Keratinocyte (primary cell): ENCODE data around the gene DPP8. TPM values are rescaled to one million over a fixed set of nuclear protein-coding genes. Genes with fewer than 3 reads are reported as not detected.

ENCODE experiments used
- DNase-seq: peaks from one replicate; pipeline ENCODE4 v3.0.0-alpha.2; 2011; ENCODE audit warnings: low read depth, missing footprints, low spot score
- FAIRE-seq: peaks from 2 replicates; lab custom pipeline; 2011; peaks lifted over from hg19 to GRCh38; lab: Jason Lieb, UNC
- H2AFZ ChIP-seq: 2 replicates; pipeline ENCODE4 v1.6.0; 2012; ENCODE audit warnings: low read length, control low read depth, inconsistent platforms; ENCODE audit not compliant: control insufficient read depth
- H3K27ac ChIP-seq: 2 replicates; pipeline ENCODE4 v1.5.1; 2011; ENCODE audit warnings: low read length; ENCODE audit not compliant: control insufficient read depth, insufficient read depth
- H3K27me3 ChIP-seq: 3 replicates; pipeline ENCODE4 v1.6.0; 2011; ENCODE audit warnings: low read length; ENCODE audit not compliant: control insufficient read depth, insufficient read depth; ENCODE audit errors: extremely low read depth
- H3K36me3 ChIP-seq, 2 experiments: 2 replicates in 1 of 2; 3 replicates in 1 of 2; pipeline ENCODE4 v1.5.1; 2011; ENCODE audit warnings: low read length in 2 of 2, mild to moderate bottlenecking in 1 of 2; ENCODE audit not compliant: control insufficient read depth in 2 of 2, insufficient read depth in 2 of 2; ENCODE audit errors: extremely low read depth in 1 of 2
- H3K4me1 ChIP-seq: 3 replicates; pipeline ENCODE4 v1.5.1; 2011; ENCODE audit warnings: low read length; ENCODE audit not compliant: control insufficient read depth, insufficient read depth; ENCODE audit errors: extremely low read depth
- H3K4me2 ChIP-seq: 3 replicates; pipeline ENCODE4 v1.6.0; 2011; ENCODE audit warnings: low read depth, low read length; ENCODE audit not compliant: control insufficient read depth, insufficient read depth; ENCODE audit errors: extremely low read depth
- H3K4me3 ChIP-seq, 3 experiments: fragments of 200-600 bp in 1 of 3; sonication (generic) in 1 of 3; 2 replicates in 2 of 3; 3 replicates in 1 of 3; pipeline ENCODE4 v1.5.1; 2011 to 2016; ENCODE audit warnings: low read length in 3 of 3, mild to moderate bottlenecking in 3 of 3, control low read depth in 2 of 3, inconsistent platforms in 1 of 3, low read depth in 1 of 3, mixed read lengths in 1 of 3, mixed run types in 1 of 3, moderate library complexity in 1 of 3; ENCODE audit not compliant: control insufficient read depth in 2 of 3, insufficient read depth in 2 of 3; ENCODE audit errors: extremely low read depth in 1 of 3
- H3K79me2 ChIP-seq: 2 replicates; pipeline ENCODE4 v1.6.0; 2012; ENCODE audit warnings: low read length; ENCODE audit not compliant: control insufficient read depth, insufficient read depth
- H3K9ac ChIP-seq: 3 replicates; pipeline ENCODE4 v1.6.0; 2011; ENCODE audit warnings: low read length; ENCODE audit not compliant: control insufficient read depth, insufficient read depth; ENCODE audit errors: extremely low read depth
- H3K9me1 ChIP-seq: 3 replicates; pipeline ENCODE4 v1.6.0; 2011; ENCODE audit warnings: low read length; ENCODE audit not compliant: control insufficient read depth, insufficient read depth; ENCODE audit errors: extremely low read depth
- H3K9me3 ChIP-seq: 2 replicates; pipeline ENCODE4 v1.5.1; 2012; ENCODE audit warnings: low read depth, low read length; ENCODE audit not compliant: control insufficient read depth
- H4K20me1 ChIP-seq: 3 replicates; pipeline ENCODE4 v1.6.0; 2011; ENCODE audit warnings: low read length; ENCODE audit not compliant: control insufficient read depth, insufficient read depth; ENCODE audit errors: extremely low read depth
- EZH2 ChIP-seq: IDR thresholded peaks from one replicate; pipeline ENCODE4 v1.6.1; 2012; ENCODE audit warnings: inconsistent platforms, mild to moderate bottlenecking, low read length, moderate library complexity
- dilution Hi-C: fragments of 300-500 bp; cut with MboI; formaldehyde crosslinking; loops from one replicate; pipeline ENCODE4 v1.7.0; 2020; ENCODE audit warnings: low sequenced_read_pairs; ENCODE audit not compliant: extremely low pct_ligation_motif_present
- polyA plus RNA-seq, 5 experiments: library from polyadenylated mRNA; depleted of rRNA in 3 of 5; stranded (reverse) in 3 of 5; stranded (forward) in 1 of 5; unstranded in 1 of 5; fragments of >200 nt; gene quantifications; 1 replicate in 1 of 5; 2 replicates in 3 of 5; 3 replicates in 1 of 5; pipeline versions ENCODE4 v1.2.1 to v1.2.3, GENCODE V29; 2011 to 2012; ENCODE audit warnings: missing spikeins in 2 of 5, low read depth in 1 of 5, low replicate concordance in 1 of 5
- TF ChIP-seq, protein P1 (sequence below), 3 experiments: IDR thresholded peaks in 1 of 3; conservative IDR thresholded peaks in 1 of 3; optimal IDR thresholded peaks in 1 of 3; 2 replicates in 2 of 3; 3 replicates in 1 of 3; pipeline versions ENCODE3 to v1.5.1; 2011; ENCODE audit warnings: low read length in 3 of 3, mild to moderate bottlenecking in 3 of 3, moderate library complexity in 2 of 3, control low read depth in 1 of 3, inconsistent platforms in 1 of 3; ENCODE audit not compliant: insufficient read depth in 2 of 3; ENCODE audit errors: extremely low read depth in 1 of 3

The DPP8 gene
- polyA plus RNA-seq, 1 donor (not counting 4 experiments of a cell fraction or from before 2014, with no cell fraction given) = 21.6 TPM

DNA sequence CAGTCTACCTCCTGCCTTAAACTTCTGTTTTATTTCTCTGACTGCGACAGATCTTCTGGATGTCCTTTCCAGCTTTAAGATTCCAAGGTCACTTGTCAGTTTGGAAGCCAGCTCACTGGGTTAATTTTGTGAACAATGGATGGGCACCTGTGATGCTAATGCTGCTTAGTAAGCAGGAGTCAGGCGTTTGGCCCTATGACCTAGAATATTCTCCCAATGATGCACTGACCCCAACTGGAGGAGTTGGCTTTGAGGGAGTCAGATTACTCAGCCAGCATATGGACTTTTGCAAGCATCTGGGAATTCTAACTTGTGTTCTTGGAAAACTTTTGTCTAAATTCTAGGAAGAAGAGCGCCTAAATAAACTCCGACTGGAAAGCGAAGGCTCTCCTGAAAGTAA lies 40.8 kb upstream of the DPP8 start:
- Histone ChIP-seq H3K4me3 (no peak overlapping the region), H3K27me3 (no peaks in the 10 kb centered on the region), H3K4me1 (no peaks in the 10 kb centered on the region), H3K4me2 (no peak overlapping the region), H2AFZ (no peak overlapping the region), H4K20me1 (no peaks in the 10 kb centered on the region), H3K27ac (no peak overlapping the region), H3K9me1 (no peaks in the 10 kb centered on the region), H3K79me2 (peaks cover 2% of the 10 kb centered on the region), H3K36me3 (peaks cover 16 to 20% of the 10 kb centered on the region in 2 experiments), H3K9me3 (no peaks in the 10 kb centered on the region), H3K9ac (no peak overlapping the region)
- DNase-seq (no peak), FAIRE-seq (no peak)
- dilution Hi-C loops = no loop called here
- no peak for TF ChIP-seq EZH2
- TF ChIP-seq, protein P1, sequence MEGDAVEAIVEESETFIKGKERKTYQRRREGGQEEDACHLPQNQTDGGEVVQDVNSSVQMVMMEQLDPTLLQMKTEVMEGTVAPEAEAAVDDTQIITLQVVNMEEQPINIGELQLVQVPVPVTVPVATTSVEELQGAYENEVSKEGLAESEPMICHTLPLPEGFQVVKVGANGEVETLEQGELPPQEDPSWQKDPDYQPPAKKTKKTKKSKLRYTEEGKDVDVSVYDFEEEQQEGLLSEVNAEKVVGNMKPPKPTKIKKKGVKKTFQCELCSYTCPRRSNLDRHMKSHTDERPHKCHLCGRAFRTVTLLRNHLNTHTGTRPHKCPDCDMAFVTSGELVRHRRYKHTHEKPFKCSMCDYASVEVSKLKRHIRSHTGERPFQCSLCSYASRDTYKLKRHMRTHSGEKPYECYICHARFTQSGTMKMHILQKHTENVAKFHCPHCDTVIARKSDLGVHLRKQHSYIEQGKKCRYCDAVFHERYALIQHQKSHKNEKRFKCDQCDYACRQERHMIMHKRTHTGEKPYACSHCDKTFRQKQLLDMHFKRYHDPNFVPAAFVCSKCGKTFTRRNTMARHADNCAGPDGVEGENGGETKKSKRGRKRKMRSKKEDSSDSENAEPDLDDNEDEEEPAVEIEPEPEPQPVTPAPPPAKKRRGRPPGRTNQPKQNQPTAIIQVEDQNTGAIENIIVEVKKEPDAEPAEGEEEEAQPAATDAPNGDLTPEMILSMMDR (optimal IDR thresholded peaks at IDR 0.05 in 1 of 3, IDR thresholded peaks at IDR 0.05 in 1 of 3, conservative IDR thresholded peaks at IDR 0.05 in 1 of 3; ENCODE audit: extremely low read depth in 1 of 3, insufficient read depth in 2 of 3, low read length in 3 of 3) = no peak

DNA sequence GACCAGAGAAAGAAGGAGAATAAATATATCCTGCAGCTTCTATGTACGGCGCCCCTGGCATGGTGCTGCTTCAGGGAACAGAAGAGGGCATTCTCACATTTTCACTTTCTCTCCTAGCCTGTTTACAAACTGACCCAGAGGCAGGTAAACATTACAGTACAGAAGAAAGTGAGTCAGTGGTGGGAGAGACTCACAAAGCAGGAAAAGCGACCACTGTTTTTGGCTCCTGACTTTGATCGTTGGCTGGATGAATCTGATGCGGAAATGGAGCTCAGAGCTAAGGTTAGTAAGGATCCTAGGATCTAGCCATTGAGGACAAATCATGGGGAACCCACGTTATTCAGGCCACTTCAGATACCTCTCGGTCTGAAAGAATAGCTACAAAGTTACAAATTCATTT lies 39.1 kb upstream of the DPP8 start:
- peaks cover 11 to 20% of the 10 kb centered on the region in 2 experiments for H3K36me3 ChIP-seq
- no peak overlapping the region for H3K4me3 ChIP-seq
- FAIRE-seq = no peak
- no peak for DNase-seq
- H3K4me2 ChIP-seq = no peak overlapping the region
- no peak overlapping the region for H3K9ac ChIP-seq
- no peak overlapping the region for H3K27ac ChIP-seq
- no peaks in the 10 kb centered on the region for H3K9me1 ChIP-seq
- H4K20me1 ChIP-seq = no peaks in the 10 kb centered on the region
- peaks cover 6% of the 10 kb centered on the region for H3K79me2 ChIP-seq
- H3K27me3 ChIP-seq = no peaks in the 10 kb centered on the region
- H3K4me1 ChIP-seq = no peaks in the 10 kb centered on the region
- dilution Hi-C loops = no loop called here
- TF ChIP-seq, protein P1 (optimal IDR thresholded peaks at IDR 0.05 in 1 of 3, IDR thresholded peaks at IDR 0.05 in 1 of 3, conservative IDR thresholded peaks at IDR 0.05 in 1 of 3; ENCODE audit: extremely low read depth in 1 of 3, insufficient read depth in 2 of 3, low read length in 3 of 3) = no peak
- H3K9me3 ChIP-seq = no peaks in the 10 kb centered on the region
- H2AFZ ChIP-seq = no peak overlapping the region
